HL-60 (cell line): ENCODE results near the gene MARCKS.

Experiments
- DNase-seq, 2 experiments: peaks; one replicate each; pipeline ENCODE4 v3.0.0-alpha.2; 2010 to 2020; ENCODE audit warnings: low read depth in 1 of 2, low spot score in 1 of 2
- H3K27ac ChIP-seq: fragments of 250-450 bp; sonication (Bioruptor Pico); replicated peaks from 2 replicates; pipeline ENCODE4 v1.5.1; 2020; ENCODE audit warnings: mild to moderate bottlenecking, moderate library complexity
- H3K27me3 ChIP-seq: fragments of 250-450 bp; sonication (Bioruptor Pico); 2 replicates; pipeline ENCODE4 v1.5.1; 2021; ENCODE audit warnings: mild to moderate bottlenecking, moderate library complexity; ENCODE audit not compliant: insufficient read depth, poor library complexity, severe bottlenecking
- H3K4me3 ChIP-seq: replicated peaks from 2 replicates; pipeline ENCODE4 v1.5.1; 2011; ENCODE audit warnings: mild to moderate bottlenecking, control low read depth, low read length; ENCODE audit not compliant: insufficient read depth
- CTCF ChIP-seq: IDR thresholded peaks from one replicate; pipeline ENCODE4 v1.5.1; 2011; ENCODE audit warnings: low read length, control low read depth, inconsistent platforms; ENCODE audit not compliant: insufficient read depth
- GABPA ChIP-seq: IDR thresholded peaks from 2 replicates; pipeline ENCODE4 v1.6.1; 2012; ENCODE audit warnings: low read depth
- POLR2AphosphoS5 ChIP-seq: IDR thresholded peaks from 2 replicates; pipeline ENCODE4 v1.6.1; 2012; ENCODE audit warnings: low read depth
- REST ChIP-seq: IDR thresholded peaks from 2 replicates; pipeline ENCODE4 v1.6.1; 2012; ENCODE audit warnings: low read depth; ENCODE audit not compliant: insufficient replicate concordance
- SPI1 ChIP-seq: IDR thresholded peaks from 2 replicates; pipeline ENCODE4 v1.6.1; 2012; ENCODE audit warnings: low read depth, mild to moderate bottlenecking, borderline replicate concordance

MARCKS gene

GRCh38 chr6:113859349-113860180 is 2.4 kb downstream of the MARCKS start:
- H3K27me3 ChIP-seq: no peaks in the 10 kb centered on the region
- H3K4me3 ChIP-seq: peak overlapping the region; percentile 66
- no peak for DNase-seq
- peak overlapping the region; percentile 84 for H3K27ac ChIP-seq
- TF ChIP-seq POLR2AphosphoS5 (no peak), CTCF (no peak), GABPA (no peak), SPI1 (no peak), REST (no peak)

- Histone ChIP-seq H3K4me3 (no peak overlapping the region), H3K27ac (no peak overlapping the region), H3K27me3 (no peaks in the 10 kb centered on the region)
- DNase-seq: no peak
- TF ChIP-seq SPI1: no peak
- no peak for TF ChIP-seq CTCF
- no peak for TF ChIP-seq POLR2AphosphoS5
- TF ChIP-seq REST: no peak
- TF ChIP-seq GABPA: no peak
Measured at GRCh38 chr6:113860181-113860955, 3.2 kb downstream of the MARCKS start.

GRCh38 chr6:113862112-113862511 is 5.0 kb downstream of the MARCKS start:
- no peaks in the 10 kb centered on the region for H3K27me3 ChIP-seq
- TF ChIP-seq CTCF (no peak), SPI1 (no peak), POLR2AphosphoS5 (no peak), REST (no peak), GABPA (no peak)
- H3K27ac ChIP-seq: no peak overlapping the region
- no peak for DNase-seq
- no peak overlapping the region for H3K4me3 ChIP-seq
